Sigmoid colon (tissue), 3 donors: Measurements from ENCODE around the gene LPCAT4.

Experiments used
- CTCF ChIP-seq, 4 experiments: fragments of 450-650 bp in 3 of 4; fragments of 200-600 bp in 1 of 4; IDR thresholded peaks; one replicate each; pipeline ENCODE4 v1.5.1; 2016 to 2019; ENCODE audit warnings: antibody characterized with exemption in 4 of 4, mild to moderate bottlenecking in 3 of 4, moderate library complexity in 2 of 4
- POLR2A ChIP-seq, 2 donors: fragments of 450-650 bp; IDR thresholded peaks; one replicate each; pipeline ENCODE4 v1.6.1; 2016; ENCODE audit warnings: antibody characterized with exemption in 2 of 2, mild to moderate bottlenecking in 2 of 2, moderate library complexity in 2 of 2

- TF ChIP-seq CTCF (IDR thresholded peaks at IDR 0.05) (no peak), POLR2A (IDR thresholded peaks at IDR 0.05) (no peak)
These were observed 27.1 kb downstream of the LPCAT4 start for GRCh38 chr15:34339946-34340345.
